Fibroblast of skin of back (primary cell): ENCODE results near the gene UPB1.
"Not testable (repeated sequence)": the region's sequence is repeated elsewhere in the genome, so short reads cannot be mapped to it uniquely, and the experiment has no call there.

ENCODE experiments used
- DNase-seq: peaks from one replicate; pipeline ENCODE4 v3.0.0-alpha.2; 2013

UPB1 gene

DNA sequence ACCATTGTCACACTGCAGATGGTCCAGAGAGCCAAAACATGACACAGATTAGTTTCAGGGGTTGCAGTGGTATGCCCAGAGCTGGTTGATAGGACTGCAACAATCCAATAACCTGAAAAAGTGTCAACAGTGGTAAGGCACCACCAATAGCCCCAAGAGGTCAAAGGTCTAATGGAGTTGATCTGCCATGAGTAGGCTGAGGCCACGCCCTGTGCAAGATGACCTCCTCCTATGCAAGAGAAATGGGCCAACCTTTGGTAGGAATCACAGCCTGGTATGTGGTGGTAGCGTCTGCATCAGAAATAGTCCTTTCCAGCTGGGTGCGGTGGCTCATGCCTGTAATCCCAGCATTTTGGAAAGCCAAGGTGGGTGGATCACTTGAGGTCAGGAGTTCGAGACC lies 40.2 kb downstream of the UPB1 start:
- no peak for DNase-seq

DNA sequence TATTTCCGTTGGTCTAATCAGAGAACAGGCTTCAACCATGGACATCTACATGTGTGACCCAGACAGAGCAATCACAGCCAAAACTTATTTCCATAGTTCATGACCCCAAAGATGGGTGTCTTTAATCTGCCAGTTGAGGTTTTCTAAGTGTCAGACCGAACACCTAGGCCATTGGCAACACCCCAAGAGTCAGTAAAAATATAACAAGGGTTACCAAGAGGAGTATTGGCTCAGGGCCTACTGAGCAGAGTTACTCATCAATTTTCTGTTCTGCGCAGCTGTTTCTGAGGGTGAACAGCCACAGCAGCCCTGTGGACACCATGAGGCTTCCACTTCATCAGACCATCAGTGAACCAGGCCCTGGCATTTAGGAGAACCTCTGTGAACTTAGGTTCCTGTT lies 41.0 kb downstream of the UPB1 start:
- DNase-seq = no peak

DNA sequence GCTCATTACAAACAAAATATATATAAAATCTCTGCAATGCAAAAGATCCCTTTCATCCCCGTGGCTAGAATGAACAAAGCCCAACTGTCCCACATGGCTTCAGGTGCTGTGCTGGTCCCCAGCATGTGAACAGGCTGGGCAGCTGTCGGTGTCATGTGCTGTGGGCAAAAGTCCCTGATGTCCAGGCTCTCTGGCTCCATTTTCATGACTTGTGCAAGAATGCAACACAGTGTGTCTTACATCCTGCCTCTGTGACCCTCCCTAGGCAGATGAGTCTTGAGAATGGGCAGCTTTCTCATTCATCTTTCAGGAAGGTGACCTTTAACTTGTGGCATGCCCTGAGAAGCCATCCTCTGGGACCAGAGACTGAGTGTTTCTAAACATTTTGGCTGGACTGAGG lies 45.3 kb downstream of the UPB1 start:
- DNase-seq = no peak

DNA sequence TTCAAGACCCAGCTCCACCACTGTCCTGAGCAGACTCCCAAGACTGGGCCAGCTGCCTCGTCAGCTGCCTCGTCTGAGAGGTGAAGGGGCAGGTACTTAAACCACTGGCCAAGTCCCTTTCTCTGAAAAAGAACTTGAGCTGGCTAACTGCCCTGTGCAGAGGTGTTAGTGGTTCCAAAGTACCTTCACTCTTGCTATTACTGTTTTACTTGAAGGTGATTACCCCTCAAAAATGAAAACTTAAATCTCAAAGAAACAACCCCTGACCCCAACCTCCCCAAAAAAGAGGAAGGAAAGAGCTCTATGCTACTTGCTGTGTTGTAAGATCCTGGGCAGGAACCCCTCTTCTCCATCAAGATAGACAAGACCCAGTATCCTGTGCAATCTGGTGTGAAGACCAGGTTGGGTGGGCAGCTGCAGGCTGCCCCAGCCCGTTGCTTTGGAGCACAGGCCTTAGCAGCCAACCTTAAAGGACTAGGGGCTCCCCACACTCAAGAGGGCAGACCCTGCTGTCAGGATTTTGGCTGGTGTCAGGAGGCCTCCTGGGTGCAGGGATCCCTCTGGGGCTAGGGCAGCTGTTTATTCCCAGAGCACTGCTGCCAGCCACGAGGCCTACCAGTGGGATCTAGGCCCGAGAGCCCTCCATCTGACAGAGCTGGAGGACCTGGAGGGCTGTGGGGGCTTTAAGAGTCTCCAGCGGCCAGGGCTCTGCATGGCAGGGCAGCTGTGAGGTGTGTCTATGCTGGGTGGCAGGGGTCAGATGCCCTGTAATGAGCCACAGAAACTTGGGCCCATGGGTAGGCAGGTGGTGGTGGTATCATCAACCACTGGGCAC lies 46.8 kb downstream of the UPB1 start:
- no peak for DNase-seq

DNA sequence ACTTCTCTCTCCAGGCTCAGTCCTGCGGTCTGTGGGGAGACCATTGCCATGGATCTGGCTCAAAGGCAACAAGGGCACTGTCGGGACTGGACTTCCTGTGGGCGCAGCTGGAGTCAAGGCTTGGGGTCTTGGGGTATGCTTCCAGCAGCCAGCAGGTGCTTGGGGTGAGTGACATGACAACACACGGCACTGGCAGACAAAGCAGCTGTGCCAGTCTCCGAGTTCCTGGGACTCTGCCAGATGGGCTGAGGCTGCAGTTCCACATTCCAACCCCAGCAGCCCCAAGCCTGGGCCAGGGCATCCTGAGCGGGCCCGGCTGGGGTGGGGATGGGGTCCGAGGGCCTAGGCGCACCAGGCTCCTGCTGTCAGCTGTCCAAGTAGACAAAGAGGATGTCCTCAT lies 47.5 kb downstream of the UPB1 start:
- no peak for DNase-seq

DNA sequence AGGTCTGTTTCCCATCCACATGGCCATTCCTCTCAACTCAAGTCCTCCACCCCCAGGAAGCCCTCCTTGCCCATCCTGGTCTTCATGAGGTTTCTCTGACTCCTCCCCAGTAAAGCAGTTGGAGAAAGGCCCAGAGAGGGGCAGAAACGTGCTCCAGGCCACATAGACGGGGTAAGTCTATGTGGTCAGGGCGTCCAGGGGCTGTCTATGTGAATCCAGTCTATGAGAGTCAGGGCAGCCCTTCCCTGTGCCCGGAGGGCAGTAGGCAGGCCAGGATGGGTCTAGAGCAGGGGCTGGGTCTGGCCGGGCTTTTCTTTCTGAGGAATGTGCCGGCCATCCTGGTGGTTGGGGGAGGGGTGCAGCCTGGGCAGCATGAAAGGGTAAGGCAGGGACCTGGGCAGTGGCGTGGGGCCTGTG lies 48.1 kb downstream of the UPB1 start:
- no peak for DNase-seq

DNA sequence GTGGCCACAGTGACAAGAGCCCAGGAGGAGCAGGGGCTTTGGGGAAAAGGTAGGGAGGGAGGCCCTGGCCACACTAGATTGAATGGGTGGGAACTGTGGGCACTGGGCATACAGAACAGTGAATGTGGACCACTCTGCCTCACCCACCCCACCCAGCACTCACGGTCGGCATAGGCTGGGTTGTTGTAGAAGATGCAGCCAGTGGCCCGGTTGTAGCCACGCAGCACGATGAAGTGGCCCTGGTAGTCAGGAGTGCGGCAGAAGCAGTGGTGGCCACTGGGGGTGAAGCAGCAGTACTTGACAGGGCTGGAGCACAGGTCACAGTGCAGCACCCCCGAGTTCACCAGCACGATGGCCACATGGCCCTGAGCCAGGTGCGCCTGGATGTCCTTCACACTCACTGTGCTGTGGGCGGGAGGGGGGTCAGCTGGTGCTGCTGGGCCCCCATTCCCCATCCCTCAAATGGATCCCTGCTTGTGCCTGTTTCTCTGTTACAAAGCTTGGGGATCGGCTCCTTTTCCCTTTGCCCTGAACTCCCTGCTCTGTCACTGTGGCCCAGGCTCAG lies 48.6 kb downstream of the UPB1 start:
- DNase-seq = no peak

DNA sequence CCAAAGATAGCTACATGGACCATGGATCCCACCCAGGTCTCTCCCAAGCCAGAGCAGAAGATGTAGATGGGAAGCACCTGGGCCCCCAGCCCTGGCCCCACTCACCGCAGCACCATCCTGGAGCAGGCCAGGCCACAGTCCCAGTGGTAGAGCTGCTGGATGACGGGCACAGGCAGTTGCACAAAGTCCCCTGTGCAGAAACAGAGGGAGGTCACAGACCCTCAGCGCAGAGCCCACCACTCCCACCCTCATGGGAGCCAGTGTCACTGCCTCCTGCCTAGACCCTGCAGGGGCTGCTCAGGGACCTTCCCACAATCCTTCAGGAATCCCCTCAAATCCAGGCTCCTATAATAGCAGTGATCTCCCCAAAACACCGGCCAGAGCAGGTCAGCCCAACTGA lies 53.7 kb downstream of the UPB1 start:
- no peak for DNase-seq

DNA sequence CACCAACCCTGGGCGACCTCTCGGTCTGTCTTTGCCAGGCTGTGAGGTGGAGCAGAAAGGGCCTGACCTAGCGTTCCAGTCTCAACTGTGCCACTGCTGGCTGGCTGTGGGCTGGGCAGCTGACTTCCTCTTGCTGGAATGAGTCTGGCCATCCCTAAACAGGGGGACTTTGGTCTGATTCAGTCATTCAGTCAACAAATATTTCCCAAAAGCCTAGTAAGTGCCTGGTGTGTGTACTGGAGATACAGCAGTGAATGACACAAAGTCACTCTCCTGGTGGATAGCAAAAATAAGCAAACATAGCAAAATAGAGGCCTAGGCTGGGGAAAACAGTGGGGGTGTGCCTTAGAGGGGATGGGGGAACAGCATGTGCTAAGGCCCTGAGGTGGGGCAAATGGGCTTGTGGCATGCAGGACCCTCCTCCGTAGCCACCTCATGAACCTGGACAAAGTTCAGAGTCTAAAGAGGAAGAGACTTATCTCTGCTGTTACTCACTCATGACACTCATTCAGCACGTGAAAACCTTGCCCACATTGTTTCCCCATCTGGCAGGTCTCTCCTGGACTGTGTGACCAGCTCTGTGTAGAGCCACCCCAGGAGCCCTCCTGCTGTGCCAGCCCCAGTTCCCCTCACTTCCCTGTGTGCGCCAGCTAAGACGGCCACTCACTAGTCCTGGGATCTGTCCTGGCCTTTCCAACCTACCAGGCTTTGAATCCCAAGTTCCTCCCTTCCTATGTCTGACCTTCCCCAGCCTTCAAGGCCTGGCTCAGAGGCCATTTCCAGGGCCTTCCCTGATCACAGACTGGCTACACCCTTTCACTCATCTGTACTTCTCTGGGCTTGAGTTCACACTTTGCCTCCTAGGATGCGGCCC lies 55.1 kb downstream of the UPB1 start:
- no peak for DNase-seq

DNA sequence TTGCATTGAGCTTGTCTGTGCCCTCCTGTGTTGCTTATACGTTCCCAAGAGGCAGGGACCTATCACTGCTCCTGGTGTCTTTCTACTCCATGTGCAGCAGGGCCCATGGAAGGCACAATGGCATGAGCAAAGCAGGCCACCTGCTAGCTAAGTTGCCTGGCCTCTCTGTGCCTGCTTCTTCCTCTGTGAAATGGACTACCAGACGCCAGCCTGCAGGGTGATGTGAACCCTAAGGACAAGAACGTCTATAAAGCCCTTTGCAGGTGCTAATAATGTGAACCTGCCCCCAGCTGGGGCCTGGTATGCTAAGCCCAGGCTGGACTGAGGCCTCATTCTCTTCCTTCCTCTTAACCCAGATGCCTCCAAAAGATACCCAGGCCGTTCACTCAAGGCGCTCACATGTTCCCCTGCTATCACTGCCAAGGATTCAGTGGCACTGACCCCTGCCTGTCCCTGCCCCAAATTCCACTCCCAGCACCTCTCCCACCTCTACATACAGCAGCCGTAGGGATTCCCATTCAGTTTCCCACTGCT lies 55.8 kb downstream of the UPB1 start:
- DNase-seq = no peak

DNA sequence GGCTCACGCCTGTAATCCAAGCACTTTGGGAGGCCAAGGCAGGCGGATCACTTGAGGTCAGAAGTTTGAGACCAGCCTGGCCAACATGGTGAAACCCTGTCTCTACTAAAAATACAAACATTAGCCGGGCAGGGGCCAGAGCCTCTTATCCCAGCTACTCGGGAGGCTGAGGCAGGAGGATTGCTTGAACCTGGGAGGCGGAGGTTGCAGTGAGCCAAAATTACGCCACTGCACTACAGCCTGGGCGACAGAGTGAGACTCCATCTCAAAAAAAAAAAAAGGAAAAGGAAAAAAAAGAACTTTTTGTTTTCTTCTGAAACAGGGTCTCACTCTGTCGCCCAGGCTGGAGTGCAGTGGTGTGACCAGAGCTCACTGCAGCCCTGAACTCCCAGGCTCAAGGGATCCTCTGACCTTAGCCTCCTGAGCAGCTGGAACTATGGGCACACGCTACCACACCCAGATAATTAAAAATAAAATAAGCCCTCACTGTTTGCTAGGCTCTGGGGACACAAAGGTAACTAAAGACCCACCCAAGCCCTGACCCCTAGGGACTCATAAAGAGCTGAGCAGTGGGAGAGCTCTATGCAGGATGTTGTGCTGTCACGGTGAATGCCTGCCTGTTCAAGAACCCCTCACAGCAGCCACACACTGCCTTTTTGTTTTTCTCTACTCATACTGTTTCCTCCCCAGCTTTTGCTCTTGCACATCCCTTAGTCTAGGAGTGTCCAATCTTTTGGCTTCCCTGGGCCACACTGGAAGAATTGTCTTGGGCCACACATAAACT lies 57.6 kb downstream of the UPB1 start:
- not testable (repeated sequence) for DNase-seq

DNA sequence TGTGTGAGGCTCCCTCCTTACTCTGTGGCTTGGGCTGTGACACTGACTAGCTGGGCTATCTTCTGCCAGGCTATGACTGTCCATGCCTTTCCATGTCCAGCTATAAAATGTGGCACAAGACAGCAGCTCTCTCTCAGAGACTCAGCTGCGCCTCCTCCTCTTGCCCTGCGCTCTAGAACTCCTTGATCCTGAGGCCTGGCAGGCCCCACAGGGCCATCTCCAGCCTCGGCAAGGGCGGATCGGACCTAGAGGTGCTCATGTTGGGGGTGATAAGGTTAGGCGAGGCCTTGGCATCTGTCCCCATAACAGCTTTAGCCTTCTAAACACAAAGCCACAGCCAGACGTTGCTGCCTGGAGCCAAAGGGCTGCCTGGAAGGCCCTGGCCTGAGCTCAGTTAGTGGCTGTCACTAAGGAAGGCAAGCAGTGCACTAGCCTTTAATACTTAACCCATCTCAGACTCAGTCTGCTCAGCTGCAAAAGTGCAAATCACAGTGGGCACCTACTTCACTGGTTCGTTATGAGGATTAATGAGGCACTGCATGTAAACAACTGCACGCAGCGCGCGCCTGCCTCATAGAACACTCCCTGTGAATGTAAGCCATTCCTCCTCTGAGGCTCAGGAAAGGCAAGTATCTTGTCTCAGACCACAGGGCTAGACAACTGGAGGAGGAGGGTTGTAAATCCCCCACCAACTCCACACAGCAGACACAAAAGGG lies 58.6 kb downstream of the UPB1 start:
- no peak for DNase-seq

DNA sequence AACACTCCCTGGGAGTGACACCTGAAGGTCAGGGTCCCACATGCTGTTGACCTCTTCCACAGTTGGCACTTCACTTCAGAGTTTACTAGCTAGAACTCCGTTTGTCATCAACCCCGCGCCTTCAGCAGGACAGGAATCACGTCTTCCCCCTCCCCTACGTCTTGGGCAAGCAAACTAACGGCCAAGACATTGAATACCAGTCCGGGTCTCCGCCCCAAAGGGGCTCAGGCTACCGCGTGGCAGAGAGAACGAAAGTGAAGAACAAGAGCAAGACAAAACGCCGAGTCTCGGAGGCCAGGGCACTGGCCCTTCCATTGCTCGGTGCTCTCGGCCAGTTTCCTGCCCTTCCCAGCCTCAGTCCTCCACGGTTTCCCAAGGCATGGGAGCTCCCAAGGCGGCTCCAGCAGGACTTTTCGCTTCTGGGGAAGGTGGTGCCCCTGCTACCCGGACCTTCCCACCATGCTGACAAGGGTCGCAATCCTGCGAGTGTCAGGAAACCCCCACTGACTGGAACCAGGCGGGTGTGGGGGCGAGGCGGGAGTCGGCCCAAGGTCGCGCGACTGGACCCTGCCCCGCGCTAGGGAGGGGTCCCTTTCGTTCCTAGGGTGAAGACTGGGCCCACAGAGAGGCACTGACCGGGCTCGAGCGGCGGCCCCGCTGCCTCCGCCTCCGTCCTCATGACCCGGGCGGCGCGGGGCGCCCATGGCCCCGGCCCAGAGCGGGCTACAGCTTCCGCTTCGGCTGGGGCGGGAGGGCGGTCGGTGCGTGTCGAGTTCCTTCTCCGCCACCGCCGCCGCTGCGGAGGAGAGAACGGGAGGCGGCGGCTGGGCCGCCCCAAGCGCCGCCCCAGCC lies 59.4 kb downstream of the UPB1 start, which contains the start of gene GUCD1:
TSS of gene GUCD1 (minus strand) at position 826 of the 852 bp plus-strand sequence. CDS start at position 679, 147 bp downstream.
- peak; percentile 50 for DNase-seq

DNA sequence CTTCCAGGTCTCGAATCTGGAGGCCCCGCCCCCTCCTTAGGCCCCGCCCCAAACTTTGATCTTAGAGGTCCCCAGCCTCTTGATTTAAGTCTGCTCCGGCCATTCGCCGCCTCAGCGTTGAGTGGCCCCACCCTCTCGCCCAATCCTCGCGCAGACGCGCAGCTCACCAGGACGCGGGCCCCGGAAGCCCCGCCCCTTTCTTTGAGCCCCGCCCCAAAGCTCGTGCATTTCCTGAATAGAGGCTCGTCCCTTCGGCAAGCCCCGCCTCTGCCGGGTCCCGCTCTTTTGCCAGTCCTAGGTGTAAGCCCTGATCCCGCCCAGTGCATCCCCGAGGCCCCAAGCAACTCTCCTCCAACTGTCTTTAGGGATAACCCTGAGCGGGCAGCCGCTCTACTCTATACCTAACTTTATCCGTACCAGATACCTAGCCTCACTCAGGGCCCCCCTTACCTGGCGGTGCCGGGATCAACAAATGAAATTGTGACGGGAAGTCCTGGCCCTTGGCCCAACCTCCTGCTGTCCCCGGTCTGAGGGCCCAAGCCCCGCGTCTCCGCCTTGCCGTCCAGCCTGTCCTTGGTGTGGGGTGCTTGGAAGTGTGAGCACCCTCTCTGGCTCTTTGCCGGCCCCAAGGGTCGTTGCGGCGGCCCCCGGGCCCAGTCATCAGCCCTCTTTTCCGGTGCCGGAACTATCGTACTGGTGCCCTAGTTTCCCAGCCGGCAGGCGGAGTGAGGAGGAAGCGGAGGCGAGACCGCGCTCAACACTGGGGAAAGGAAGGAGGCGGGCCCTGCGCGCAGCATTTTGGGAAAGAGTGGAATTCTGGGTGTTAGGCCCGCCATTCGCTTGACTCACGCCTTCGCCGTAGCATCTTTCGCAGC lies 60.3 kb downstream of the UPB1 start, which contains the start of gene SNRPD3:
TSS of gene SNRPD3 (plus strand) at position 835 of the 875 bp plus-strand sequence. CDS start 1,676 bp downstream, outside the sequence.
- peak; percentile 98 for DNase-seq

DNA sequence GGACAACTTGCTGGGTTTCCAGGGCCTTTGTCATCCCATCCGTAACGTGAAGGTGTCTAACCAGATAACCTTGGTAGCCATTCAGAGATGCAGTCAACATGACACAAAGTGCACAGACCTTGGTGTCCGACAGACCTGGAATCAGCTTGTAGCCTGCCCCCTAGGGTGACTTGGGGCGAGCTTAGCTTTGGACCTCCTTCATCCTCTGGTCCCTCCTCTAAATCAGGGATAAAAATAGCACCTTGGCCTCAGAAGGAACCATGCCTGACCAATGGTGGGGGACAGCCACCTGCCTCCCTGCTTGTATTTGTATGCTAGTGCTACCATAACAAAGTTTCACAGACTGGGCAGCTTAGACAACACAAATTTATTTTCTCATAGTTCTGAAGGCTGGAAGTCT lies 64.3 kb downstream of the UPB1 start:
- no peak for DNase-seq

DNA sequence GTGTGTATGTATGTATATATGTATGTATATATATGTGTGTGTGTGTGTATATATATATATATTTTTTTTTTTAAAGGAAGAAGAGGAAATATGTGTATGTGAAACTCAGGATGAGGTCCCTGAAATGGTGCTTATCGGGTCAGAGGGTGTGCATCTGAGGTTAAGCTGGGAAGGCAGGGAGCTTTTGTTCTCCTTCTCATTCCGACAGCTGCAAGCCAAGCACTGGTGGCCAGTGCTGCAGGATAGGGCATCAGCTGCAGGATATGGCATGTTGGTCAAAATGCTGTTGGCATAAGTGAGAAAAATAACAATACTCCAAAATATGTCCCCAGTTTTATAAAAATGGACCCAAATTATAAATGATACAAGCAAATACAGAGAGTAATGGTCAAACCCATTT lies 68.1 kb downstream of the UPB1 start:
- no peak for DNase-seq

DNA sequence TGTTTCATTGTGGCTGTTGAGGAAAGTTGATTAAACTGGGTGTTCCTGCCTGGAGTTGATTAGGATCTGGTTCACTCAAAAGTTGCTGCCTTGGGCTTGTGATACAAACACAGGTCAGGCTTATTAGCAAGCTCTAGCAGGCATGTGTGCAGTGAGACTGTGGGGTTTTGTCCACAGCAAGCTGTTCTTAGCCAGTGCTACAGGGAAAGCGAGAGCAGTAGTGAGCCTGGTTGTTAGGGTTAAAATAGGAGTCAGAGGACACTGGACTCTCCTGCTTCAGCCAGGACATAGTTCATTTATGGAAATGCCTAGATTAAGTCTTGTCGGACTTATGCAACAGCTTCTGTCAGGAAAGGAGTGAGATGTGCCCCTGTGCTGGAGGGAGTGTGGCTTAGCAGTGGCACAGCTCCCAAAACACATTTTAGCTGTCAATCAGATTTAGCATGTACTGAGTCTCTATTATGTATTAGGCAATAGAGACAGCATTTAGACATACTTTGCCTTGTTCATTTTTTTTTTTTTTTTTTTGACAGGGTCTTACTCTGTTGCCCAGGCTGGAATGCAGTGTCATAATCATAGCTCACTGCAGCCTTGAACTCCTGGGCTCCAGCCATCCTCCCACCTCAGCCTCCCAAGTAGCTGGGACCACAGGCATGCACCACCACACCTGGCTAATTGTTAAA lies 69.4 kb downstream of the UPB1 start:
- no peak for DNase-seq

DNA sequence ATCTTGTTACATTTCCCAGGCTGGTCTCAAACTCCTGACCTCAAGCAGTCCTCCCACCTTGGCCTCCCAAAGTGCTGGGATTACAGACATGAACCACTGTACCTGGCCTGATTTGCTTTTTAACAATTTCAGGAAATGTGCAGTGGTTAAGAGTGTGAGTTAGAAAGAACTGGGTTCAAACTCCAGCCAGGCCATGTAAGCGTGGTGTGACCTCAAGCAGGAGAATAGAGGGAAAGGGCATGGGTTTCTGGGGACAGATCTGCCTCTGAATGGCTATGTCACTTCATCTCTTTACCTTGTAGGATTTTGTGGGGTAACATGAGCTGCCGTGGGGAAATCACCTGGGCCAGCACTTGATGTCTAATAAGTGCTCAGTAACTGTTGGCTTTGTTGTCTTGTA lies 69.9 kb downstream of the UPB1 start:
- DNase-seq = no peak
